ENCODE measurements around the gene AMFR.
A peak's percentile ranks its signal among the peaks of the same experiment; 100 is the strongest.

AMFR gene

DNA sequence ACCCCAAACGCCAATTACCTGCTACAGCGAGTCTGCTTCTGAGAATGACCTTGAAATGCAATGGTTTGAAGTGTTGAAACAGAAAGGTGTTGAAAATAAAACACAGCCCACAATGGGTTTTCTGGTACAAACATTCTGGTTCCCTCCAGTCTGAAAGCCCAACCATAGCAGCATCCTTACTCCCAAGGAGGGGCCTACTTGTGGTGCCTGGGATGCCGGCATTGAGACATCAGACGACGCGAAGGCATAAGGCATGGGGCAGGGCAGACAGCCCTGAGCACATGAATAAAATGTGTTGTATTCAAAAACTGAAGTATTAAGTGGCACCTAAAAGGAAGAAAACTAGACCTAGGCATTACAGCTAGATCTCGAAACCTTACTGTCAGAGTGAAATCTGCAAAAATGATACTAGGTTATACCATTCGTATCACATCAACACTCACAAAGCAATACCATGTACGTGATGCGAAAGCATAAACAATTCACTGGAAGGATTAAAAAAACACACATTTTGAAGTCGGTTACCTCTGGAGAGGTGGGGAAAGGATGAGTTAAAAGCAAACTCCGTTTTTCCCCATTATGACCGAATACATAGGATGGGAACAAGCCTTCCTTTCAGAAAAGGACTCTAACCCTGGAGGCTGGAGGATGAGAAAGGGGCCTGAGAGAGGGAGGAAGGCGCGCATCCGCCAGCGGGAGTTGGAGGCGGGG is 25.1 kb upstream of the AMFR start:
- no peak for DNase-seq (ENCODE audit: low read depth)

DNA sequence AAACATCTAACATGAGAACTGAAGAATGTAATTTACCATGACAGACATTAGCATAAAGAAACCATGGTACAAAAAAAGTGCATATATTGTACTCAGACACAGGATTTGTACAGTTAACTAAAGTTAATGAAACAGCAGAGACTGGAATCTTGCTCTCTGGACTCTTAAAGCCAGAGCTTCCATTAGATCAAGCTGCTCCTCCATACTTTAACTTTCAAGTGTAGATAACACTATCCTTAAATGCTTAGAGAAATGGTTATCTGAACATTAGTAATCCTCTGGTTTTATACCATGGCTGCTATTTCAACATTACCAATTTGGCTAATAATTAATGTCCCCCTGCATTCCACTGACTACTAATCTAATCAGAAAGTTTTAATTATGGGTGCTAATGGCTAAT is 22.7 kb upstream of the AMFR start:
- TF ChIP-seq, protein P1, sequence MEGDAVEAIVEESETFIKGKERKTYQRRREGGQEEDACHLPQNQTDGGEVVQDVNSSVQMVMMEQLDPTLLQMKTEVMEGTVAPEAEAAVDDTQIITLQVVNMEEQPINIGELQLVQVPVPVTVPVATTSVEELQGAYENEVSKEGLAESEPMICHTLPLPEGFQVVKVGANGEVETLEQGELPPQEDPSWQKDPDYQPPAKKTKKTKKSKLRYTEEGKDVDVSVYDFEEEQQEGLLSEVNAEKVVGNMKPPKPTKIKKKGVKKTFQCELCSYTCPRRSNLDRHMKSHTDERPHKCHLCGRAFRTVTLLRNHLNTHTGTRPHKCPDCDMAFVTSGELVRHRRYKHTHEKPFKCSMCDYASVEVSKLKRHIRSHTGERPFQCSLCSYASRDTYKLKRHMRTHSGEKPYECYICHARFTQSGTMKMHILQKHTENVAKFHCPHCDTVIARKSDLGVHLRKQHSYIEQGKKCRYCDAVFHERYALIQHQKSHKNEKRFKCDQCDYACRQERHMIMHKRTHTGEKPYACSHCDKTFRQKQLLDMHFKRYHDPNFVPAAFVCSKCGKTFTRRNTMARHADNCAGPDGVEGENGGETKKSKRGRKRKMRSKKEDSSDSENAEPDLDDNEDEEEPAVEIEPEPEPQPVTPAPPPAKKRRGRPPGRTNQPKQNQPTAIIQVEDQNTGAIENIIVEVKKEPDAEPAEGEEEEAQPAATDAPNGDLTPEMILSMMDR (IDR thresholded peaks at IDR 0.05; ENCODE audit: low read depth, low read length, missing control alignments): no peak
- no peak for DNase-seq (ENCODE audit: low read depth)
- H3K4me3 ChIP-seq (ENCODE audit: low read depth, low read length): no peak overlapping the region

More for the DNA sequence above, 25.1 kb upstream of the AMFR start:
- H3K4me3 ChIP-seq (ENCODE audit: low read depth, low read length): peak overlapping the region; percentile 70
- TF ChIP-seq, protein P1 (IDR thresholded peaks at IDR 0.05; ENCODE audit: low read depth, low read length, missing control alignments): no peak

DNA sequence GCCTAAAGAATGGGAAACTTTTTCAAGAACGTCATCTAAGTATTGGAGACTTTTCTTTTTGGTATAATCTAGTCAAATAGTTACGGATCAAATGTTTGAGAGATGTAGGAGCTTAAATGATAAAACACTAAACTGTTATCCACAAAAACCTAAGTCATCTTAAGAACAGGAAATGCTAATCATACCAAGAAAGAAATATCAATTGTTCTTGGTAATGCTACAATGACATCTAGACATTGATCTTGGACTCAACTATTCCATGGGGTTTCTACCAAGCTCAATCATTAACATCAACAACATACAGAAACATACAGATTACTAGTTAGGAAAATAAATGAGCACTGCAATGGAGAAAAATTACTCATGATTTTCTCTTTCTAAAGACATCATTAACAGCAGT is 21.9 kb upstream of the AMFR start:
- H3K4me3 ChIP-seq (ENCODE audit: low read depth, low read length): no peak overlapping the region
- TF ChIP-seq, protein P1 (IDR thresholded peaks at IDR 0.05; ENCODE audit: low read depth, low read length, missing control alignments): no peak
- DNase-seq (ENCODE audit: low read depth): no peak

DNA sequence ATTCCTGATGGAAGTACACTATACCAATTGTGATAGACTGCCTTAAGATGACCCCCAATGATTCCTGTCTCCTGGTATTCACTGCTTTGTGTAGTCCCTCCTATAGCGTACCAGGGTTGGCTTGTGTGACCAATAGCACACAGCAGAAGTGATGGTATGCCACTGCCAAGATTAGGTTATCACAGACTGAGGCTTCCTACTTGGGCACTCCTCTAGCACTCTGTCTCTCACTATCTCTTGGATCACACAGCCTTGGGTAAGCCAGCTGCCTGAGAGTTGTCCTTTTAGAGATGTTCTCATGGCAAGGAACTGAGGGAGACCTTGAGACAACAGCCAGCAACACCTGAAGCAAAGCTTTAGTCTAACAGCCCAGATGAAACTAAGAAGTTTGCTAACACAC is 12.7 kb upstream of the AMFR start:
- DNase-seq (ENCODE audit: low read depth): no peak
- TF ChIP-seq, protein P1 (IDR thresholded peaks at IDR 0.05; ENCODE audit: low read depth, low read length, missing control alignments): no peak
- no peak overlapping the region for H3K4me3 ChIP-seq (ENCODE audit: low read depth, low read length)

DNA sequence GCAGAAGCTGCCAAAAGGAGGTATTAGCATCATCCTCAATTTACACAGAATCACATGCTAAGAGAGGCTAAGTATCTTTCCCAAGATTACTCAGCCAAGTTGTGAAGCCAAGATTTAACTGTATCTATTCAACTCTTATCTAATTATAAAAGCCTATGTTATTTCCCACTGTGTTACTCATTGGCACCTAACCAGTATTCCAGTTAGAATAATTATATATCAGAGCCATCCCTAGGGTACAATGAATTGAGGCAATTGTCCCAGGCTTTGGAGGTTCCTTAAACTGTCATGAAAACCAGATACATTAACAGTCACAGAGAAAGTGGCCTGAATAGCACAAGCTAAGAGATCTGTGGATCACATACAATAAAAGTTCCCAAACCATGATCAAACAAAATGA is 10.9 kb upstream of the AMFR start:
- TF ChIP-seq, protein P1 (IDR thresholded peaks at IDR 0.05; ENCODE audit: low read depth, low read length, missing control alignments): no peak
- no peak overlapping the region for H3K4me3 ChIP-seq (ENCODE audit: low read depth, low read length)
- DNase-seq (ENCODE audit: low read depth): no peak

DNA sequence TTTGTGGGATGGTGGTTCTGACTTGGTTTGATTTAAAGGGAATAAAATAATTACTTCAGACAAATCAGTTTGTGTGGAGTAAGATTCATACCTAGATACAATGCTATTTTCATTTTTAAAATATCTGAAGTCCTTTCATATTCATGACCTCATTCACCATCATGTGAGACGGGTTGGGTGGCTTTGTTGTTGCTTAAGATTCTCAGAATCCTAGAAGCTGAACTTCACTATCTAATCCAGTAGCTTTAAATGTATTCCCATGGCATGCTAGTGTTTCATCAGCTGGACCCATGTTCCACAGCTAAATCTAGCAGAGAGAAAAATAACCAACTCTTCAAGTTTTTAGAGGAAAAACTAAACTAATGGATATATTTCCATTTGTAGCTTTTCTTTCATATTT is 2.7 kb upstream of the AMFR start:
- H3K4me3 ChIP-seq (ENCODE audit: low read depth, low read length): no peak overlapping the region
- TF ChIP-seq, protein P1 (IDR thresholded peaks at IDR 0.05; ENCODE audit: low read depth, low read length, missing control alignments): no peak
- DNase-seq (ENCODE audit: low read depth): no peak

DNA sequence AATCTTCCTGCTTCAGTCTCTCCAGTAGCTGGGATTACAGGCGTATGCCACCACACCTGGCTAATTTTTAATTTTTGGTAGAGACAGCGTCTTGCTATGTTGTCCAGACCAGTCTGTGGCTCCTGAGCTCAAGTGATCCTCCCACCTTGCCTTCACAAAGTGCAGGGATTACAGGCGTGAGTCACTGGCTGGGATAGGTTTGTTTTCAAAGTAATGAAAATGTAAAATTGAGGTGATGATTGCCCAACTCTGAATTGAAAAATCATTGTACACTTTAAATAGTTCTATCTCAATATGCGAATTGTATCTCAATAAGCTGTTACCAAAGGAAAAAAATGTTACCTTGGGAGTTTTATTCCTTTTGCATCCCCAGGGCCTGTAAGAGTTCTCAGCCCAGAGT is 1.2 kb upstream of the AMFR start:
- no peak overlapping the region for H3K4me3 ChIP-seq (ENCODE audit: low read depth, low read length)
- no peak for DNase-seq (ENCODE audit: low read depth)
- TF ChIP-seq, protein P1 (IDR thresholded peaks at IDR 0.05; ENCODE audit: low read depth, low read length, missing control alignments): no peak

Measured in GM12864 (cell line).